ENCODE measurements around the gene CACNA1G.

The CACNA1G gene

GRCh38 chr17:50594128-50594823 is 33.8 kb downstream of the CACNA1G start:
- Histone ChIP-seq H3K4me1 (ENCODE audit: control insufficient read depth in 1 of 2, insufficient read depth in 2 of 2, low read length in 2 of 2) (peaks cover 4 to 15% of the 10 kb centered on the region in 2 donors), H3K4me3 (ENCODE audit: low read depth in 1 of 2, low read length in 2 of 2) (no peak overlapping the region), H3K9me3 (ENCODE audit: control insufficient read depth in 1 of 2, low read length in 2 of 2) (no peaks in the 10 kb centered on the region), H3K27ac (ENCODE audit: low read length) (no peak overlapping the region), H3K36me3 (ENCODE audit: control insufficient read depth in 1 of 2, insufficient read depth in 2 of 2, low read length in 2 of 2) (no peaks in the 10 kb centered on the region), H3K27me3 (ENCODE audit: low read depth, low read length) (no peaks in the 10 kb centered on the region)

- Histone ChIP-seq H3K27me3 (ENCODE audit: low read depth, low read length) (no peaks in the 10 kb centered on the region), H3K9me3 (ENCODE audit: control insufficient read depth in 1 of 2, low read length in 2 of 2) (no peaks in the 10 kb centered on the region), H3K4me3 (ENCODE audit: low read depth in 1 of 2, low read length in 2 of 2) (no peak overlapping the region), H3K27ac (ENCODE audit: low read length) (no peak overlapping the region), H3K36me3 (ENCODE audit: control insufficient read depth in 1 of 2, insufficient read depth in 2 of 2, low read length in 2 of 2) (no peaks in the 10 kb centered on the region), H3K4me1 (ENCODE audit: control insufficient read depth in 1 of 2, insufficient read depth in 2 of 2, low read length in 2 of 2) (peaks cover 0 to 9% of the 10 kb centered on the region in 2 donors)
These were observed 34.4 kb downstream of the CACNA1G start for GRCh38 chr17:50594892-50595291.

GRCh38 chr17:50596191-50597037 is 35.9 kb downstream of the CACNA1G start:
- Histone ChIP-seq H3K27me3 (ENCODE audit: low read depth, low read length) (no peaks in the 10 kb centered on the region), H3K9me3 (ENCODE audit: control insufficient read depth in 1 of 2, low read length in 2 of 2) (no peaks in the 10 kb centered on the region), H3K4me1 (ENCODE audit: control insufficient read depth in 1 of 2, insufficient read depth in 2 of 2, low read length in 2 of 2) (no peaks in the 10 kb centered on the region), H3K4me3 (ENCODE audit: low read depth in 1 of 2, low read length in 2 of 2) (no peak overlapping the region), H3K27ac (ENCODE audit: low read length) (no peak overlapping the region), H3K36me3 (ENCODE audit: control insufficient read depth in 1 of 2, insufficient read depth in 2 of 2, low read length in 2 of 2) (no peaks in the 10 kb centered on the region)

- Histone ChIP-seq H3K4me3 (ENCODE audit: low read depth in 1 of 2, low read length in 2 of 2) (no peak overlapping the region), H3K9me3 (ENCODE audit: control insufficient read depth in 1 of 2, low read length in 2 of 2) (no peaks in the 10 kb centered on the region), H3K27ac (ENCODE audit: low read length) (no peak overlapping the region), H3K27me3 (ENCODE audit: low read depth, low read length) (no peaks in the 10 kb centered on the region), H3K4me1 (ENCODE audit: control insufficient read depth in 1 of 2, insufficient read depth in 2 of 2, low read length in 2 of 2) (no peaks in the 10 kb centered on the region), H3K36me3 (ENCODE audit: control insufficient read depth in 1 of 2, insufficient read depth in 2 of 2, low read length in 2 of 2) (no peaks in the 10 kb centered on the region)
These were observed 38.0 kb downstream of the CACNA1G start for GRCh38 chr17:50598487-50598886.

GRCh38 chr17:50599606-50600005 is 39.1 kb downstream of the CACNA1G start:
- H3K27me3 ChIP-seq (ENCODE audit: low read depth, low read length), result no peaks in the 10 kb centered on the region
- no peaks in the 10 kb centered on the region for H3K36me3 ChIP-seq (ENCODE audit: control insufficient read depth in 1 of 2, insufficient read depth in 2 of 2, low read length in 2 of 2)
- no peak overlapping the region for H3K4me3 ChIP-seq (ENCODE audit: low read depth in 1 of 2, low read length in 2 of 2)
- no peak overlapping the region for H3K27ac ChIP-seq (ENCODE audit: low read length)
- H3K9me3 ChIP-seq (ENCODE audit: control insufficient read depth in 1 of 2, low read length in 2 of 2), result no peaks in the 10 kb centered on the region
- H3K4me1 ChIP-seq (ENCODE audit: control insufficient read depth in 1 of 2, insufficient read depth in 2 of 2, low read length in 2 of 2), result peaks cover 0 to 8% of the 10 kb centered on the region in 2 donors

- no peaks in the 10 kb centered on the region for H3K9me3 ChIP-seq (ENCODE audit: control insufficient read depth in 1 of 2, low read length in 2 of 2)
- H3K4me3 ChIP-seq (ENCODE audit: low read depth in 1 of 2, low read length in 2 of 2), result no peak overlapping the region
- H3K4me1 ChIP-seq (ENCODE audit: control insufficient read depth in 1 of 2, insufficient read depth in 2 of 2, low read length in 2 of 2), result peaks cover 4 to 12% of the 10 kb centered on the region in 2 donors
- no peaks in the 10 kb centered on the region for H3K36me3 ChIP-seq (ENCODE audit: control insufficient read depth in 1 of 2, insufficient read depth in 2 of 2, low read length in 2 of 2)
- no peaks in the 10 kb centered on the region for H3K27me3 ChIP-seq (ENCODE audit: low read depth, low read length)
- H3K27ac ChIP-seq (ENCODE audit: low read length), result no peak overlapping the region
These were observed 41.4 kb downstream of the CACNA1G start for GRCh38 chr17:50601823-50602375.

GRCh38 chr17:50602836-50603235 is 42.3 kb downstream of the CACNA1G start:
- H3K9me3 ChIP-seq (ENCODE audit: control insufficient read depth in 1 of 2, low read length in 2 of 2), result no peaks in the 10 kb centered on the region
- H3K36me3 ChIP-seq (ENCODE audit: control insufficient read depth in 1 of 2, insufficient read depth in 2 of 2, low read length in 2 of 2), result no peaks in the 10 kb centered on the region
- H3K4me3 ChIP-seq (ENCODE audit: low read depth in 1 of 2, low read length in 2 of 2), result no peak overlapping the region
- no peaks in the 10 kb centered on the region for H3K27me3 ChIP-seq (ENCODE audit: low read depth, low read length)
- peaks cover 4 to 12% of the 10 kb centered on the region in 2 donors for H3K4me1 ChIP-seq (ENCODE audit: control insufficient read depth in 1 of 2, insufficient read depth in 2 of 2, low read length in 2 of 2)
- H3K27ac ChIP-seq (ENCODE audit: low read length), result no peak overlapping the region

- no peaks in the 10 kb centered on the region for H3K9me3 ChIP-seq (ENCODE audit: control insufficient read depth in 1 of 2, low read length in 2 of 2)
- peaks cover 4 to 12% of the 10 kb centered on the region in 2 donors for H3K4me1 ChIP-seq (ENCODE audit: control insufficient read depth in 1 of 2, insufficient read depth in 2 of 2, low read length in 2 of 2)
- H3K27ac ChIP-seq (ENCODE audit: low read length), result no peak overlapping the region
- H3K4me3 ChIP-seq (ENCODE audit: low read depth in 1 of 2, low read length in 2 of 2), result no peak overlapping the region
- H3K36me3 ChIP-seq (ENCODE audit: control insufficient read depth in 1 of 2, insufficient read depth in 2 of 2, low read length in 2 of 2), result no peaks in the 10 kb centered on the region
- no peaks in the 10 kb centered on the region for H3K27me3 ChIP-seq (ENCODE audit: low read depth, low read length)
These were observed 42.8 kb downstream of the CACNA1G start for GRCh38 chr17:50603340-50603739.

GRCh38 chr17:50604513-50604912 is 44.0 kb downstream of the CACNA1G start:
- peaks cover 4 to 12% of the 10 kb centered on the region in 2 donors for H3K4me1 ChIP-seq (ENCODE audit: control insufficient read depth in 1 of 2, insufficient read depth in 2 of 2, low read length in 2 of 2)
- H3K27me3 ChIP-seq (ENCODE audit: low read depth, low read length), result no peaks in the 10 kb centered on the region
- H3K36me3 ChIP-seq (ENCODE audit: control insufficient read depth in 1 of 2, insufficient read depth in 2 of 2, low read length in 2 of 2), result no peaks in the 10 kb centered on the region
- H3K4me3 ChIP-seq (ENCODE audit: low read depth in 1 of 2, low read length in 2 of 2), result no peak overlapping the region
- H3K27ac ChIP-seq (ENCODE audit: low read length), result no peak overlapping the region
- no peaks in the 10 kb centered on the region for H3K9me3 ChIP-seq (ENCODE audit: control insufficient read depth in 1 of 2, low read length in 2 of 2)

- Histone ChIP-seq H3K27me3 (ENCODE audit: low read depth, low read length) (no peaks in the 10 kb centered on the region), H3K9me3 (ENCODE audit: control insufficient read depth in 1 of 2, low read length in 2 of 2) (no peaks in the 10 kb centered on the region), H3K4me1 (ENCODE audit: control insufficient read depth in 1 of 2, insufficient read depth in 2 of 2, low read length in 2 of 2) (peaks cover 4 to 12% of the 10 kb centered on the region in 2 donors), H3K4me3 (ENCODE audit: low read depth in 1 of 2, low read length in 2 of 2) (no peak overlapping the region), H3K27ac (ENCODE audit: low read length) (no peak overlapping the region), H3K36me3 (ENCODE audit: control insufficient read depth in 1 of 2, insufficient read depth in 2 of 2, low read length in 2 of 2) (no peaks in the 10 kb centered on the region)
These were observed 44.9 kb downstream of the CACNA1G start for GRCh38 chr17:50605429-50605828.

- Histone ChIP-seq H3K27ac (ENCODE audit: low read length) (no peak overlapping the region), H3K36me3 (ENCODE audit: control insufficient read depth in 1 of 2, insufficient read depth in 2 of 2, low read length in 2 of 2) (no peaks in the 10 kb centered on the region), H3K27me3 (ENCODE audit: low read depth, low read length) (no peaks in the 10 kb centered on the region), H3K9me3 (ENCODE audit: control insufficient read depth in 1 of 2, low read length in 2 of 2) (no peaks in the 10 kb centered on the region), H3K4me1 (ENCODE audit: control insufficient read depth in 1 of 2, insufficient read depth in 2 of 2, low read length in 2 of 2) (peaks cover 4 to 12% of the 10 kb centered on the region in 2 donors), H3K4me3 (ENCODE audit: low read depth in 1 of 2, low read length in 2 of 2) (no peak overlapping the region)
These were observed 47.1 kb downstream of the CACNA1G start for GRCh38 chr17:50607522-50608175.
